Measurements from ENCODE around the gene PEX14.

DNA sequence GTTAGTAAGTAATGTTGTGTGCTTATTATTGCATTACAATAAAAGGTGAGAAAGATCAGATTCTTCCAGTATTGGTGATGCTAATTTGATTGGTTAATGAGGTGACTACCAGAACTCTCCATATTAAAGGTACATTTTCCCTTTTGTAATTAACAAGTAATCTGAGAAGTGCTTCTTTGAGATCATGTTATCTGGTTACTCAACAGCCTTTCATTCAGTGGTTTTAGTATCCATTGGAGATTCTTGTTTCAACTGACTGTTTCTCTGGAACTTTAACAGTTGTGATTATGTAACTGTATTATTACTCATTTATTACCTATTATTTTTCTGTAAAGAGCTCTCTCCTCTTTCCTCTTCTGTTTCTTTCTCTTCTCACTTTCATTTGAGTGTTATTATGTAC is 86.7 kb downstream of the PEX14 start:
- no peak for TF ChIP-seq POLR2A (IDR thresholded peaks at IDR 0.05)
- TF ChIP-seq, protein P1, sequence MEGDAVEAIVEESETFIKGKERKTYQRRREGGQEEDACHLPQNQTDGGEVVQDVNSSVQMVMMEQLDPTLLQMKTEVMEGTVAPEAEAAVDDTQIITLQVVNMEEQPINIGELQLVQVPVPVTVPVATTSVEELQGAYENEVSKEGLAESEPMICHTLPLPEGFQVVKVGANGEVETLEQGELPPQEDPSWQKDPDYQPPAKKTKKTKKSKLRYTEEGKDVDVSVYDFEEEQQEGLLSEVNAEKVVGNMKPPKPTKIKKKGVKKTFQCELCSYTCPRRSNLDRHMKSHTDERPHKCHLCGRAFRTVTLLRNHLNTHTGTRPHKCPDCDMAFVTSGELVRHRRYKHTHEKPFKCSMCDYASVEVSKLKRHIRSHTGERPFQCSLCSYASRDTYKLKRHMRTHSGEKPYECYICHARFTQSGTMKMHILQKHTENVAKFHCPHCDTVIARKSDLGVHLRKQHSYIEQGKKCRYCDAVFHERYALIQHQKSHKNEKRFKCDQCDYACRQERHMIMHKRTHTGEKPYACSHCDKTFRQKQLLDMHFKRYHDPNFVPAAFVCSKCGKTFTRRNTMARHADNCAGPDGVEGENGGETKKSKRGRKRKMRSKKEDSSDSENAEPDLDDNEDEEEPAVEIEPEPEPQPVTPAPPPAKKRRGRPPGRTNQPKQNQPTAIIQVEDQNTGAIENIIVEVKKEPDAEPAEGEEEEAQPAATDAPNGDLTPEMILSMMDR (IDR thresholded peaks at IDR 0.05): no peak
- TF ChIP-seq EP300 (IDR thresholded peaks at IDR 0.05): no peak
- TF ChIP-seq POLR2AphosphoS5 (IDR thresholded peaks at IDR 0.05): no peak
